HG03175 (cell line): Measurements from ENCODE around the gene FUT7.
A peak's percentile ranks its signal among the peaks of the same experiment; 100 is the strongest.
"Not testable (repeated sequence)": the region's sequence is repeated elsewhere in the genome, so short reads cannot be mapped to it uniquely, and the experiment has no call there.

ENCODE experiments used
- ATAC-seq: cut with Tn5 transposase; IDR thresholded peaks from one replicate; pipeline ENCODE4 v1.9.1; 2021; ENCODE audit warnings: mild to moderate bottlenecking, moderate library complexity; ENCODE audit not compliant: unreplicated experiment

The FUT7 gene

DNA sequence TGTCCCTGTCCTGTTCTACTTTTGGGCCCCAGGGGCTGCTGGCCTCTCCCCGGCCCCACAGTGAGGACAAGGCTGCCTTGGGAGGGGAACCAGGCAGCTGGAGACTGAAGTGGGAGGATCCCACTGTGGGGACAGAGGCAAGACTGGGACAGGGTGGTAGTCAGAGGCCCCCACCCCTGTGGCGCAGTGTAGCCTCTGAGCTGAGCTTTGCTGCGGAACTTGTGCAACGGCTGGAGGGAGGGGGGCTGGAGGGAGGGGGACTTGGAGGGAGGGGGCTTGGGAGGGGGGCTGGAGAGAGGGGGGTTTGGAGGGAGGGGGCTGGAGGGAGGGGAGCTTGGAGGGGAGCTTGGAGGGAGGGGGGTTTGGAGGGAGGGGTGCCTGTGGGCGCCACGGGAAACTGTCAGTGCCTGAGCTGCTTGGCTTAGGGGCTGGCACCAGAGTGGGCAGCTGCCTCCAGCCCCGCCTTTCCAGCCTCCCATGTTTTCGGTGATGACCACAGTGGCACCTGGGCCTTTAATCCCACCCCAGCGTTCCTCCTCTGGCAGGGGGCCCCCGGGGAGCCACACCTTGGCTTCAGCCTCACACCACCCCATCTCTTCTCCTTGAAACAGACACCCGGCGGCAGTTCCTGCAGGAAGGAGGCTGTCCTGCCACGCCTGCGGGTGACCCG, 2.3 kb upstream of the FUT7 start:
- no peak for ATAC-seq

DNA sequence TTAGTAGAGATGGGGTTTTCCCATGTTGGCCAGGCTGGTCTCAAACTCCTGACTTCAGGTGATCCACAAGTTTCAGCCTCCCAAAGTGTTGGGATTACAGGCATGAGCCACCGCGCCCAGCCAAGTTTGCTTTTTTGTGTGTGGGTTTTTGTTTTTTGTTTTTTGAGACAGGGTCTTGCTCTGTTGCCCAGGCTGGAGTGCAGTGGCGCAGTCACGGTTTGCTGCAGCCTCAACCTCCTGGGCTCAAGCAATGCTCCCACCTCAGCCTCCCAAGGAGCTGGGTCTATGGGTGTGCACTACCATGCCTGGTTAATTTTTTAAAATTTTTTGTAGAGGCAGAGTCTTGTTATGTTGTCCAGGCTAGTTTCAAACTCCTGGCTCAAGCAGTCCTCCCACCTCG, 1.6 kb upstream of the FUT7 start:
- ATAC-seq = not testable (repeated sequence)

GRCh38 chr9:137032858-137033257, 970 bp upstream of the FUT7 start:
- no peak for ATAC-seq

DNA sequence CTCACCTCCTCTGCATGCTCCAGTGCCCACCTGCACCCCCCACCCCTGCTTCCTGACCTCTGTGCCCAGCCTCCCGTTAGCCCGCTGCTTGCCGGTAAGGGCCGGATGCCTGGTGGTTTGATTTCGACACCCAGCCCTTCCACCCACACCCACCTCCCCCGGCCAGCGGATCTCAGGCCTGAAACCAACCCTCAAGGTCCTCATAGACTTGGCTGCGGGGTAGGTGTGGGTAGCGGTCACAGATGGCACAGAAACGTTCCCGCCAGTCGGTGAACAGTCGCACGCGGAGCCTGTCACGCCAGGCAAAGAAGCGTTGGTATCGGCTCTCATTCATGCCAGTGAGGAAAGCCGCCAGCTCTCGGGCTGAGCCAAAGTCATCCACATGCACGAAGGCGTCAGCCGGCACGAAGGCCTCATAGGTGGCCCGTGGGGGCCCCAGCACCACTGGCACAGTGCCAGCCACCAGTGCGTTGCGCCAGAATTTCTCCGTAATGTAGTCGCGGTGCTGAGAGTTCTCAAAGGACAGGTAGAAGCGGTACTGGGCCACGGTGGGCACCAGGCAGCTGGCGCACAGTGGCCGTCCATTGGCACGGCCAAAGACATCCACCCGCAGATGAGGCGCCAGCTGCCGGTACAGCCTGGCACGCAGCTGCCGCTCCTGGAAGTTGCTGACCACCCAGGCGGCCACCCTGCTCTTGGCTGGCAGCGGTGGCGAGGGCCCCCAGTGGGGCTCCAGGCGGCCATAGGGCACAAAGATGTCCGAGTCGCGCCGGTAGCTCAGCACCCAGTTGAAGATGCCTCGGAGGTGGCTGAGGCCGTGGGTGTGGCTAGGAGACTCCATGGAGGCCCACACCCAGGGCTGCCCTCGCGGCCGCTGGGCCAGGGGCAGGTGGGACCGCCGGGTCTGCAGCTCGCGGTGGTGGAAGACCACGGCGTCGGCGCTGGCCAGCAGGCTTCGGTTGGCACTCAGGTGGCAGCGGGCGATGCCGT, 1.1 kb downstream of the FUT7 start:
- ATAC-seq = peak; percentile 19

- ATAC-seq = no peak
Measured at GRCh38 chr9:137030006-137030405, 1.9 kb downstream of the FUT7 start.

DNA sequence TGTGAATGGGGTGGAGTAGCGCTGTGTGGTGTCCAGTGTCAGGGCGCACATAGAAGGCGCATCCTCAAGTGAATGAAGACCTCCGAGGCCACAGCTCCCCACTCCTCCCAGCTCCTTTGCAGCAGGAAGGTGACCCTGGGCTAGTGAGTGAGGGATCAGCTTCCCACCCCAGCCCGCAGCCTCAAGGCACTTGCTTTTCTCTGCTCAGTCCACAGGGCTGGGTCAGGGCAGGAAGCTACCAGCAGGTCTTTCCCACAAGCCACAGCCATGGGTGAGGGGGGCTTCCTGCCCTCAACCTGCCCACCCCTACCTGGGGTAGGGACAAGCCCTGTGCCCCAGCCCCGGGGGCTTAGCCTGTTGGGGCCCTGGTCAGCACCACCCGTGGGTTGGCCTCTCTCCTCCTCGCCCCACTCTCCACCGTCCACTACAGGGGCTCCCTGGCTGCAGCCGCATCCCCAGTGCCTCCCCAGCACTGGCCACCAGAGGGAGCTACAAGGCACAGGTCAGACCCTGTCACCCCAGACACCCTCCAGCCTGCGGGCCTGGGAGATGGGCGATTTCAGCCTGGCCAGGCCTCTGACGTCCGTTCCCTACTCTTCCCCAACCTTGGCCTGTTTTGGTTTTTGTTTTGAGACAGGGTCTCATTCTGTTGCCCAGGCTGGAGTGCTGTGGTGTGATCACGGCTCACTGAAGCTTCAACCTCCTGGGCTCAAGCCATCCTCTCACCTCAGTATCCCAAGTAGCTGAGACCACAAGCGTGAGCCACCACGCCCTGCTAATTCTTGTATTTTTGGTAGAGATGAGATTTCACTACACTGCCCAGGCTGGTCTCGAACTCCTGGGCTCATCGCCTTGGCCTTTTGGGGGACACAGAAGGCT, 2.6 kb downstream of the FUT7 start:
- peak; percentile 27 for ATAC-seq

GRCh38 chr9:137028263-137029057, 3.4 kb downstream of the FUT7 start:
- ATAC-seq = peak; percentile 40

DNA sequence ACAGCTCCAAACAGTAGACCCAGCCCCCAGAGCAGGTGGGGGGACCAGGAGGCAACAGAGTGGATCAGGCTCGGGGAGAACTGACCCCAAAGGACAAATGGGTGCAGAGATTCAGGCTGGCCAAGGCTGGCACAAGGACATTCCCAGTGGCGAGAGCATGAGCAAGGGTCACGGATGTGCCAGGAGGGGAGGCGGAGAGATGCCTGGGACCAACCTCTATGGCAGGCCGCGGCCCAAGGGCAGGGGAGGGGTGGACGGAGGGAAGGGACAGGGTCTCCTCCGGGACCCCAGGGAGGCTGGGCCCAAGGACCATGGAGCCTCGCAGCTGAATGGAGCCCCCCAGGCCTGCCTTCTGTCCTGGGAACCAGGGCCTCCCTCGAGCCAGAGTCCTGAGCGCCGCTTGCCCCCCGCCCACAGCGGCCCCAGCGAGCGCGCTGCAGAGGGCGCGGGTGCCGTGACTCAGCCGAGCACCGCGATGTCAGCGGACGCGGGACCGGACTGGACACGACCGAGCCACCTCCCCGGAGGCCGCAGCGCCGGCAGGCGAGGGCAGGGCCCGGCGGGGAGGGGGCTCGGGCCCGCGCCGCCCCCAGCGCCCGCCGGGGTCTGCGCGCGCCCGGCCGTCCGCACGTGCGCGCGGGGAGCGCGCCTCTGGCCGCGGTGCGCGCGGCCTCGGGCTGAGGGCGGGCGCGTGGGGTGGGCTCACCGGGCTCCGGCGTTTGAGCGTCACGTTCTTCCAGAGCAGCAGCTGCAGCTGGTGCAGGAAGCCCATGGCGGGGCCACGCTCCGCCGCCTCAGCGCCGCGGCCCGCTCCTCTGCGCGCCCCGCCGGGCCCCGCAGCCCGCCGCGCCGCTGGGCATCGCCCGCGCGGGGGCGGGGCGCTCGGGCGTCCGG, 4.3 kb downstream of the FUT7 start, which contains the start of gene ABCA2:
ABCA2 (minus strand) TSS at position 869 of the 894 bp plus-strand sequence; CDS start at position 772, 97 bp downstream.
- ATAC-seq = no peak

DNA sequence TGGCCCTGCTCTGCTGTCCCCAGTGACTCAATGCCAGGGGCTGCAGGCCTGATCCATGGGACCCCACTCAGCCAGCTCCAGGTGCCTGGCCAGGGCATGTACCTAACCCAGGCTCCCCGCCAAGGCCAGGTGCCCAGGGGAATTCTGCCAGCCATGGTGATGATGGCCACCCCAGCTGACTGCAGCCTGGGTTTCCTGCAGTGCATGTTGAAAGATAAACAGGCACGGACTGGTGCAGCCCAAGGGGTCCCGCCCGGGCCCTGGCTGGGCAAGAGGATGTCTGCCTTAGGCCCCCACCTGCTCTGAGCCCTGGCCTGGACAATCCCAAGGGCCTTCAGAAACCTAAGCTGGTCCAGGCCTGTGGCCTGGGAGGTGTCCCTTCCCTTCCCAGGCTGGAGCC, 5.1 kb downstream of the FUT7 start:
- ATAC-seq = no peak

- ATAC-seq = no peak
Measured at GRCh38 chr9:137026384-137026783, 5.5 kb downstream of the FUT7 start.

DNA sequence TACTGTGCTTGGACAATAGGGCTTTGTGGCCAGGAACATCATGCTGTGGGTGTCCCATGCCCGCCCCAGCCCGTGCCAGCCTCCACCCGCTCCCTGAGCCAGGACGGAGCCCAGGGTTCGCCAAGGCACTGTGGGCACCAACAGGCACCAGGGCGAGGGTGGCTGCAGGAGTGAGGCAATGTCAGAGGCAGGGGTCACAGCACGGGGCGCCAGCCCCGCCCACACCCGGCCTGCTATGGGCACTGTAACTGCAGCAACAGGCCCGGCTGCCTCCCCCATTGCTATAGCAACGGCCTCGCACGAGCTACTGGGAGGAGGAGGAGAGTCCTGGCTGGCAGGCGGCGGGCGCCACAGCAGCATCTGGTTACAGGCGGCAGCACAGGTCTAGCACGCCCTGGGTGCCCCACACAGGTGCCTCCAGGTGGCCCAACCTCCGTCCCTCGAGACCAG, 6.3 kb downstream of the FUT7 start:
- ATAC-seq = no peak

- no peak for ATAC-seq
Measured at GRCh38 chr9:137023583-137023991, 8.3 kb downstream of the FUT7 start.

DNA sequence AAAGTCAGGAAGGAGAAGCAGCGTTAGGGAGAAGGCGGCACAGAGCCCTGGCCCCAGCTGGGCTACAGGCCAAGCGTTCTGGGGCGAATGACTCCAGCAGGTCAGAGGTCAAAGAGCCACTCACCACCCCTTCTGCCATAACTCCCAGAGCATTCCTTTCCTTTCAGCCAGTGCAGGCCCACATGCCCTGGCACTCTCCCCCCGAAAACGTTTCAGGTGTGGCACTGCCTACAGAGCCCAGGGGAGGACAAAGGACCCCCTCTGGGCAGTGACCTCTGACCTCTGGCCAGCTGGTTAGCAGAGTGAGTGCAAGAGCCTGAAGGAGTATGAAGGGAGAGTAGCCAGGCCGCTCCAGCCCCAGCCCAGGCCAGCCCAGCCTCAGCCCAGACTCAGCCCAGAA, 8.7 kb downstream of the FUT7 start:
- no peak for ATAC-seq

- ATAC-seq = no peak
Measured at GRCh38 chr9:137022662-137023008, 9.3 kb downstream of the FUT7 start.

DNA sequence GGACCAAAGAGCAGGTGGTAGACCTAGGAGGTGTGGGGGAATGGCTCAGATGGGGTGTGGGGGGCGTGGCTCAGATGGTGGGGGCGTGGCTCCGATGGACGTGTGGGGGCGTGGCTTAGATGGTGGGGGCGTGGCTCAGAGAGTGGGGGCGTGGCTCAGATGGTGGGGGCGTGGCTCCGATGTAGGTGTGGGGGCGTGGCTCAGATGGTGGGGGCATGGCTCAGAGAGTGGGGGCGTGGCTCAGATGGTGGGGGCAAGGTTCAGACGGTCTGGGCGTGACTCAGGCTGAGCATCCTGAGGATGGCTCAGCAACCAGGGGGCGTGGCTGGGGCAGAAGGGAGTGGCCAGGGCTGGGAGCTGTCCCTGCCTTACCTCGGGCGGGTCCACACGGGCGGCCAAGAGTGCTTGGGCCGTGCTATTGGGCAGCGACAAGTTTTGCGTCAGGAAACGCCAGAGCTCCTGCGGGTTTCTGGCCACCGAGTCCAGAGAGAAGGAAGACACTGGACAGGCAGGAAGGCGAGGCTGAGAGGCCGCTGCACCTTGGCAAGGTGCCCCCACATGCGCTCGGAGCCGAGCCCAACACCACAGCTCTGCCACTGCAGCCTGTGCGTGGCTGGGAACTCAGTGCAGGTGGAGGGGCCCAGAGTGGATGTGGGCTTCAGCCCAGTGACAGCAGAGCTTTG, 9.8 kb downstream of the FUT7 start:
- no peak for ATAC-seq

DNA sequence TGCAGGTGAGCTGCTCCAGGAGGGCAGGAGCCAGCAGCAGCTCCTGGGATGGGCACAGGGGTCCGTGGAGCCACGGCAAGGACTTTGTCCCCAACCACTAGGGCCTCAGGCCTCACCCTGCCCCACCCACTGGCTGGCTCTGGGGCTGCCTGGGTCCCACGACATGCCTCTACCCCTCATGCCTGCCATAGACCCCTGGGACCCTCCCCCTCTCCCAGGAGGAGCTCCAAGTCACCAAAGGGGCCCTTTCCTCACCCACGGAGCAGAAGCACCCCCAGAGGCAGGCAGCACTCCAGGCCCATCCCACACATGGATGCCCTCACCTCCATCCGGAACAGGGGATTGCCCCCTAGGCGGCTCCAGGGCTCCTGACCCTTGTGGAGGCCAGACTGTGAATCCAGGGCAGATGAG, 10.3 kb downstream of the FUT7 start:
- ATAC-seq = no peak

DNA sequence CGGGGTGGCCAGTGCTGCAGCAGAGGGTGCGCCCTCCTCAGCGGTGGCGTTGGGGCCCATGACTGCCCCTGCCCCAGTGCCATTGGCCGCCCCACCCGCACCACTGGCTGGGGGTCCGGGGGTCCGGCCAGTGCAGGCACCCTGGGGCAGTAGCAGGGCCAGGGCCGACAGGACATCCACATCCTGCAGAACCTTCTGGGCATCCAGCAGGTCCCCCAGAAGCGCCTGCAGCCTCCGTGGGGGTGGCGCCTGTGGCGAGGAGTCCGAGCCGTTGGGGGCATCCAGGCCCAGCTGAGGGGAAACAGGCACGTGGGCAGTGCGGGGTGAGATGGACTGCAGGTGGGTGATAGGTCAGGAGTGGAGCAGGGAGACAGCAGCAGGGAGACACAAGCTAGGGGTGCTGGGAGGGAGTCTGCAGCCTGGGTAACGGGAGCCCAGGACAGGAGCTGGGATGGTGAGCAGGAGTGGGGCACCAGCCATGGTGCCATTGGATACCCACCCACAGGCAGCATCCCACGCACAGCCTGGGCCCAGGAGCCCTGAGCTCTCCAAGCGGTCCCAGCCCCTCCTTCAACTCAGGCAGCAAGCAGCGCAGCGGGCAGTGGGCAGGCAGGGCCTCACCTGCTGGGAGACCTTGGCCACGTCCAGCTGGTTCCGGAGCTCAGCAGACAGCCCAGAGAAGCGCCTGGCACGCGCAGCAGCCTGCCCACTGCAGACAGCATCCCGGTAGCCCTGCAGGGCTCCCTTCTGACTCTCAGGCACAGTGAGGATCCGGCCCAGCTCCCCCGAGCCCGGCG, 10.9 kb downstream of the FUT7 start:
- ATAC-seq = no peak
